Measurements from ENCODE around the gene LY6G5B. TPM values are rescaled to one million over a fixed set of nuclear protein-coding genes. Genes with fewer than 3 reads are reported as not detected.
"Not testable (repeated sequence)": the region's sequence is repeated elsewhere in the genome, so short reads cannot be mapped to it uniquely, and the experiment has no call there.

Gene LY6G5B
- total RNA-seq, 1 experiment from 2014 or later = 2.8 TPM

GRCh38 chr6:31689249-31690110 is 19.7 kb downstream of the LY6G5B start:
- no peak for DNase-seq (ENCODE audit: extremely low read depth, low read depth)

GRCh38 chr6:31690231-31691077 is 20.7 kb downstream of the LY6G5B start:
- no peak for DNase-seq (ENCODE audit: extremely low read depth, low read depth)

- DNase-seq (ENCODE audit: extremely low read depth, low read depth) = no peak
These were observed 21.3 kb downstream of the LY6G5B start for GRCh38 chr6:31691078-31691463.

DNA sequence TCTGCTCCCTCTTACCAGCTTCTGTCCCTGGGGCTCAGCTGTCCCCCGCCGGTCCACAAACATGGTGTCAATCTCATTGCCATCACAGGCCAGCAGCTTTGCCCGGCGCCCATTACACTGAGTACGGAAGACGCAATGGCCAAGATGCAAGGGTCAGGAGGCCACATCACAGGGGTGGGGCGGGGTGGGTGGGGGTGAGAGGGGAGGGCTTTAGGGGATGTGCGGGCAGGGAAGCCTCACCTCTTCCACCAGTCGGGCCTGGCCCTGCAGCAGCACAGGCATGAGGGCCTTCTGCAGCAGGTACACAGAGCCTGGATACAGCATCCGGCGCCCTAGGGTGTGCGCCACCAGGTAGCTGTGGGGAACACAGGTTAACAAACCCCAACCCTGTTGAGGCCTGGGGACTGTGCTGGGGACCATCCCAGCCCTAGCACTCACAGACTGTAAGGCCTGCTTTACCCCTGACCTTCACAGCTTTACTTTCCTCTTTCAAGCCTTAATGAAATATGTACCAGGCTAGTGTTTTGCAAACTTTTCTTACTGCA is 21.9 kb downstream of the LY6G5B start:
- DNase-seq (ENCODE audit: extremely low read depth, low read depth) = no peak

DNA sequence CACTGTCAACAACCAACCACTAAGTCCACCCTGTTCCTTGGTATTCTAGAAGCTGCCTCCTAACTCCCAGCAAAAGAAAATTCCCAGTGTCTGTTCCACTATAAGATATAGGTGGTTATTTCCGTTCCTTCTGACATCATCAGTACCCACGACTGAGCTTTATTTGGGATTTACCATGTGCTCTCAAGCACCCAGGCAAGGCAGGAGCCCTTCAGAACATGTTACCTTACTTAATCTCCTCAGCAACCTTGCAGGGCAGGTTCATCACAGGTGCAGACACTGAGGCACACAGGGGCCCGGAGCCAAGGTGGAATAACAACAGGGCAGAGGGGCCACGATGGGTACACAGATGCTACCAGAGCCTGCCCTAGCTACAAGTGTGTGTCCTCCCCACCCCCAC is 22.6 kb downstream of the LY6G5B start:
- no peak for DNase-seq (ENCODE audit: extremely low read depth, low read depth)

DNA sequence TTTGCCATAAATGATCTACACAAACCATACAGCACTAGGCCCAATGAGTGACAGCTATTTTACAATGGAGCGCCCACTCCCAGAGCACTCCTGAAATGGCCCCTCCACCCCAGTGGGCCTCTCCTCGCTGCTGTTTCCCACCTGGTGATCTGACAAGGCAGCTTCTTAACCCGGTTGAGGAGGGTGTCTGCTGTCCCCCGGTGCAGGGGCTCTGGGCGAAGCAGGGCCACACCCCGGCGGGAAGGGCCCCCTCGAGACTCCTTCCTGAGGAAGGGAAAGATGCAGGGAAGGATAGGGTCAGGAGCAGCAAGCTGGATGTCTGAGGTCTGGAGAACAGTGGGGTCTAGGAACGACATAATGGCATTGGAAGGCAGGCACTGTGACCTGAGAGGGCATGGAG is 23.1 kb downstream of the LY6G5B start:
- no peak for DNase-seq (ENCODE audit: extremely low read depth, low read depth)

DNA sequence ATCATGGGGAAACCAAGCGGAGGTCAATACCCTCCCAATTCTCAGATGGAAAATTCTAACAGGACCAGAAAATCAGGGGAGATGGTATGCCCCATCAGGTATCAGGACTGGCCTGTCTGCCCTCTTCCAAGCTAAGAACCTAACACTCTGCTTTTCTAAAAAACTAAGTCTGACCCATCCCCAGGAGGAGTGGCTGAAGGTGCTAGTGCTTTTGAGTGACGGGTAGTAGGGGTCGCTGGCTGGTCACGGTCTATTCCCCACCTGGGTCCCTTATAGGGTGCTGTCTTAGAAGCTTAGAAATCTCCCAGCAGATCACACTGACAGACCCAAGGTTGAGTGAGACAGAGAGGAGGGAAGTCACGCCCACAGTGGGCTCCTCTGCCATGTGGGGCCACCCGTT is 23.8 kb downstream of the LY6G5B start:
- DNase-seq (ENCODE audit: extremely low read depth, low read depth) = no peak

GRCh38 chr6:31697555-31697954 is 27.8 kb downstream of the LY6G5B start:
- no peak for DNase-seq (ENCODE audit: extremely low read depth, low read depth)

GRCh38 chr6:31700740-31701401 is 31.1 kb downstream of the LY6G5B start:
- no peak for DNase-seq (ENCODE audit: extremely low read depth, low read depth)

GRCh38 chr6:31701666-31702404 is 32.1 kb downstream of the LY6G5B start:
- DNase-seq (ENCODE audit: extremely low read depth, low read depth) = no peak

- DNase-seq (ENCODE audit: extremely low read depth, low read depth) = no peak
These were observed 32.6 kb downstream of the LY6G5B start for GRCh38 chr6:31702405-31702818.

DNA sequence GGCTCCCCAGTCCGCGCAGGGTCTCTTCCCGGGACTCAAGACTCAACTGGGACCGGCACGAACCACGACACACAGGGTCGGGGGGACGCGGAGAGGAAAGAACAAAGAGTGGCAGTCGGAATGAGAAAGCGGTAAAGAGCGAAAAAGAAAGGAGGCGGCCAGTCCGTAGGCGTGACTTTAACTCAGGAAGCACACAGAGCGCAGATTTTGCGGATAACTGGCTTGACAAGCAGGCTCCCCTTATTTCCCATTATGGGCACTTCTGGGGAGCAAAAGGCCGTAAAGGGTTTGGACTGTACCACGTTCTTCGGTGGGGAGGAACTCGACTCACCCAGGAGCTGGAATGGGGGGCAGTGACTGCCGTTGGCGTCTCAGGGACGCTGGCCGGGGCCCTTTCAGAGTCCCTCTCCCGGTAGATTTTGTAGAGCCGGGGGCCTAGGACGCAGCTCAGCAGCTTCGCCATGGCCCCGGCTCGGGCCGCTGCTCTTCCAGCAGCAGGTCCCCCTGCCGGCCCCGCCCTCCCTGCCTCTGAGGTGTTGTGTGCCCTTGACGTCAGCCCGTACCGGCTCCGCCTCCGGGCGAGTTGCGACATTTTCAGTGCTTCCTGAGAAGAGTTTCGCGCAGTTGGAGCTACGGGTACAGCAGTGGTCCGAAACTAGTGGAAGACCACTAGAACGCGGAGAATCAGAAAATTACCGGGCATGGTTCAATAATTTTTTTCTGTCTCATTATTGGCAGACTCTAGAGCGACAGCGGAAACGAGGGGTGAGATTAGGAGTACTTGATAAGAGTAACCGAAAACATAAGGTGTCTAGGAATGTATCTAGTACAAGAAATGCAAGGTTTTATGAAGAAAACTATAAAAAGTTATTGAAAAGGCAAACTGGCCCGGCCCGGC is 33.3 kb downstream of the LY6G5B start, which contains the start of gene ABHD16A:
ABHD16A (minus strand) TSS at position 506 of the 898 bp plus-strand sequence; CDS start at position 463, 43 bp downstream.
- peak; percentile 95 for DNase-seq (ENCODE audit: extremely low read depth, low read depth)

DNA sequence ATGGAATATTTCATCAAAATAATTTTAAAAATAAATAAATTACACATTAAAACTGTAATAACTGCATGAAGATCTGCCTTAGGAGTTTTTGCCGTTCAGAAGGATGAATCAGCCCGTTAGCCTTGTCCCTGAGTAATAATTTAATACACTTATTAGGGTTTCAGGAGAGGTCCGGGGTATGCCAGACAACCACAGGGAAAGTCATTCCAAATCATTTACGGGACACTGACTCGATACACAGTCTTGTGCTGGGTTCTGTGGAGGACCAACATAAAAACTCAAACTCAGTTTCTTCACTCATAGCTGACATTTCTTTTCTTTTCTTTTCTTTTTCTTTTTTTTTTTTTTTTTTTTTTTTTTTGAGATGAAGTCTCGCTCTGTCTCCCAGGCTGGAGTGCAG is 36.2 kb downstream of the LY6G5B start:
- no peak for DNase-seq (ENCODE audit: extremely low read depth, low read depth)

DNA sequence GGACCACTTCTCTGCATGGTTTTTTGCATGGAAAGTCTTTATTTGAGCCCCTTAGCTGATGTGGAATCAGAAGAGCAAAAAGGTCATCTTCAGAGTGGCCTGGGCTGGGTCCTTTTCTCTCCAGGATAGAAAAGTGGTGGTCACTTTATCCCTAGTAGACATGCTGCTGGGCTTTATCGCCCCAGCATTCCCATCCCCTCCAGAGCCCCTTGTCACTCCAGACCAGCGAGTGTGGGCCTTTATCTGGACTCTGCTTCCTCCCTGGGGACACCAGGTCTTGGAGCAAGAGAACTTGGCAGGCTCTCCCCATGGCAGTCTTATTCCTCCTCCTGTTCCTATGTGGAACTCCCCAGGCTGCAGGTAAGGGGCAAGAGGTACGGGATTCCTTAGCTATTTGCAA is 36.8 kb downstream of the LY6G5B start, which contains the start of gene LY6G6F:
LY6G6F (plus strand) TSS at position 268 of the 400 bp plus-strand sequence; CDS start at position 309, 41 bp downstream.
- no peak for DNase-seq (ENCODE audit: extremely low read depth, low read depth)

- no peak for DNase-seq (ENCODE audit: extremely low read depth, low read depth)
These were observed 37.9 kb downstream of the LY6G5B start for GRCh38 chr6:31707701-31708100.

GRCh38 chr6:31708224-31708623 is 38.4 kb downstream of the LY6G5B start:
- no peak for DNase-seq (ENCODE audit: extremely low read depth, low read depth)

- DNase-seq (ENCODE audit: extremely low read depth, low read depth) = not testable (repeated sequence)
These were observed 39.4 kb downstream of the LY6G5B start for GRCh38 chr6:31709157-31709556.

GRCh38 chr6:31710523-31711219 is 40.9 kb downstream of the LY6G5B start:
- DNase-seq (ENCODE audit: extremely low read depth, low read depth) = no peak

Measured in NCI-H460 (cell line).